Measurements from ENCODE around the gene CACNA2D3.

DNA sequence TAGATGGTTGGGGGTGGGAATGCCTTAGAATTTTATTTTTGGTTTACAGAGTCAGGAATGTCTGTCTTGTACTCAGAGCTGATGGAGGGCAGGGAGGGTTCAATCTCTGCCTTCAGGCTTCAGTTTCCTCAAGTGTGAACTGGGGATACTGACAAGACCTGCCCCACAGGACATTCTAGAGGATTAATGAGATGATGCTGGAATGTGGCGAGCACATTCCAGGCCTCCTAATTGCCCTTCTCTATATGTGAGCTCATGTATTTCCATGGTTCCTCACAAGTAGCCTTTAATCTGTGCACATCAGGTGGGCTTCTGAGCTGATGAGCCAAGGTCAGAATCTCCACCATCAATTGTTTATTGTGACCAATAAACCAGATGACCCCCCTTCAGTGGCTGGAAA is 90.4 kb downstream of the CACNA2D3 start:
- no peak for TF ChIP-seq HDGF (IDR thresholded peaks at IDR 0.05; ENCODE audit: borderline replicate concordance)
- no peak for TF ChIP-seq ELF4 (IDR thresholded peaks at IDR 0.05)
- no peak for TF ChIP-seq FOXM1 (IDR thresholded peaks at IDR 0.05; ENCODE audit: borderline replicate concordance)

All from HEK293T (cell line).